H1 (cell line): ENCODE data around the gene CDK9. TPM values are rescaled to one million over a fixed set of nuclear protein-coding genes. Genes with fewer than 3 reads are reported as not detected.

Source experiments
- CTCF ChIA-PET: fragments of 300-600 bp; sonication (Branson Sonifier 250); formaldehyde crosslinking; loops from one replicate; lab custom pipeline; 2021; ENCODE audit not compliant: partially characterized antibody; lab: Charles Lee
- POLR2A ChIA-PET: fragments of 300-600 bp; sonication (Branson Sonifier 250); formaldehyde crosslinking; loops from one replicate; lab custom pipeline; 2021; ENCODE audit warnings: inconsistent platforms; ENCODE audit not compliant: partially characterized antibody; lab: Charles Lee
- DNase-seq, 2 experiments: peaks; one replicate each; pipeline versions ENCODE4 v3.0.0 to v3.0.0-alpha.2; 2010 to 2022; ENCODE audit warnings: low spot score in 2 of 2, low read depth in 1 of 2, mixed read lengths in 1 of 2
- FAIRE-seq: peaks from 2 replicates; lab custom pipeline; 2011; peaks lifted over from hg19 to GRCh38; lab: Jason Lieb, UNC
- H2AFZ ChIP-seq: 2 replicates; pipeline ENCODE4 v1.8.1; 2012; ENCODE audit warnings: low read length, inconsistent platforms
- H2AK5ac ChIP-seq: 2 replicates; pipeline ENCODE4 v1.6.1; 2013; ENCODE audit warnings: low read depth, low read length
- H2BK120ac ChIP-seq: replicated peaks from 2 replicates; pipeline ENCODE3; 2013; ENCODE audit warnings: low read depth, low read length, inconsistent platforms
- H2BK12ac ChIP-seq: 2 replicates; pipeline ENCODE4 v1.6.1; 2013; ENCODE audit warnings: low read depth, low read length
- H2BK15ac ChIP-seq: 2 replicates; pipeline ENCODE4 v1.6.1; 2013; ENCODE audit warnings: low read length
- H2BK20ac ChIP-seq: 2 replicates; pipeline ENCODE4 v1.6.1; 2013; ENCODE audit warnings: low read length
- H2BK5ac ChIP-seq: 2 replicates; pipeline ENCODE4 v1.6.1; 2013; ENCODE audit warnings: low read depth, low read length
- H3K14ac ChIP-seq: 2 replicates; pipeline ENCODE4 v1.6.1; 2013; ENCODE audit warnings: inconsistent platforms; ENCODE audit not compliant: insufficient read length
- H3K18ac ChIP-seq: 2 replicates; pipeline ENCODE4 v1.6.1; 2013; ENCODE audit warnings: low read length; ENCODE audit errors: extremely low read depth
- H3K23ac ChIP-seq: 2 replicates; pipeline ENCODE4 v1.6.1; 2013; ENCODE audit warnings: inconsistent platforms; ENCODE audit not compliant: insufficient read length
- H3K23me2 ChIP-seq: 2 replicates; pipeline ENCODE4 v1.6.1; 2013; ENCODE audit warnings: low read depth, low read length
- H3K27ac ChIP-seq: 2 replicates; pipeline ENCODE4 v1.6.1; 2011; ENCODE audit warnings: low read depth, low read length, inconsistent platforms
- H3K27me3 ChIP-seq, 4 experiments: replicated peaks in 1 of 4; 1 replicate in 1 of 4; 2 replicates in 3 of 4; pipeline versions ENCODE4 v1.6.1 to v1.8.1; 2011 to 2013; ENCODE audit warnings: low read length in 3 of 4, mild to moderate bottlenecking in 3 of 4, inconsistent platforms in 2 of 4, mixed read lengths in 2 of 4, moderate library complexity in 1 of 4; ENCODE audit not compliant: control insufficient read depth in 3 of 4, insufficient read depth in 3 of 4; ENCODE audit errors: extremely low read depth in 1 of 4
- H3K36me3 ChIP-seq, 4 experiments: 2 replicates each; pipeline versions ENCODE4 v1.6.1 to v1.8.1; 2011 to 2013; ENCODE audit warnings: mild to moderate bottlenecking in 4 of 4, low read length in 3 of 4, moderate library complexity in 2 of 4, control low read depth in 1 of 4, inconsistent platforms in 1 of 4; ENCODE audit not compliant: insufficient read depth in 4 of 4, control insufficient read depth in 2 of 4
- H3K4ac ChIP-seq: replicated peaks from 2 replicates; pipeline ENCODE3; 2013; ENCODE audit warnings: low read length, low read depth, mixed read lengths, inconsistent platforms; ENCODE audit not compliant: insufficient read length
- H3K4me1 ChIP-seq, 4 experiments: replicated peaks in 1 of 4; 1 replicate in 1 of 4; 2 replicates in 3 of 4; pipeline versions ENCODE4 v1.6.1 to v1.8.1; 2011 to 2013; ENCODE audit warnings: low read length in 3 of 4, inconsistent platforms in 2 of 4, mixed read lengths in 1 of 4; ENCODE audit not compliant: insufficient read depth in 4 of 4, control insufficient read depth in 3 of 4
- H3K4me2 ChIP-seq, 2 experiments: 2 replicates each; pipeline versions ENCODE4 v1.6.1 to v1.8.1; 2011 to 2013; ENCODE audit warnings: low read depth in 2 of 2, low read length in 2 of 2, control low read depth in 1 of 2, inconsistent platforms in 1 of 2, mild to moderate bottlenecking in 1 of 2; ENCODE audit not compliant: insufficient read depth in 1 of 2
- H3K4me3 ChIP-seq, 4 experiments: fragments of 200-600, 300-600 bp in 1 of 4; sonication (generic), shearing (Covaris generic), sonication (Bioruptor Twin) in 1 of 4; 2 replicates each; pipeline versions ENCODE4 v1.5.1 to v1.8.1; 2011 to 2016; ENCODE audit warnings: low read length in 4 of 4, low read depth in 3 of 4, control low read depth in 2 of 4, inconsistent platforms in 2 of 4, mild to moderate bottlenecking in 2 of 4, mixed read lengths in 1 of 4, moderate library complexity in 1 of 4; ENCODE audit not compliant: insufficient read depth in 2 of 4; ENCODE audit errors: extremely low read depth in 1 of 4
- H3K56ac ChIP-seq: replicated peaks from 2 replicates; pipeline ENCODE3; 2013; ENCODE audit warnings: low read depth, mild to moderate bottlenecking, mixed read lengths, low read length, inconsistent platforms; ENCODE audit not compliant: insufficient read length
- H3K79me1 ChIP-seq: 2 replicates; pipeline ENCODE4 v1.6.1; 2013; ENCODE audit warnings: low read depth, low read length, control low read depth
- H3K79me2 ChIP-seq, 2 experiments: 2 replicates each; pipeline versions ENCODE4 v1.6.1 to v1.8.1; 2012 to 2013; ENCODE audit warnings: low read length in 2 of 2, mild to moderate bottlenecking in 2 of 2, inconsistent platforms in 1 of 2; ENCODE audit not compliant: insufficient read depth in 2 of 2, control insufficient read depth in 1 of 2
- H3K9ac ChIP-seq, 4 experiments: replicated peaks in 1 of 4; 1 replicate in 1 of 4; 2 replicates in 3 of 4; pipeline versions ENCODE4 v1.6.1 to v1.8.1; 2011 to 2013; ENCODE audit warnings: low read depth in 3 of 4, low read length in 3 of 4, control low read depth in 2 of 4, mild to moderate bottlenecking in 2 of 4, moderate library complexity in 2 of 4, inconsistent platforms in 1 of 4; ENCODE audit errors: extremely low read depth in 1 of 4
- H3K9me3 ChIP-seq, 2 experiments: 2 replicates each; pipeline versions ENCODE4 v1.6.1 to v1.8.1; 2012 to 2013; ENCODE audit warnings: mild to moderate bottlenecking in 2 of 2, moderate library complexity in 2 of 2, control low read depth in 1 of 2, inconsistent platforms in 1 of 2, low read depth in 1 of 2, low read length in 1 of 2, mixed read lengths in 1 of 2; ENCODE audit not compliant: insufficient read depth in 2 of 2
- H4K20me1 ChIP-seq, 2 experiments: replicated peaks in 1 of 2; 2 replicates each; pipeline versions ENCODE3 to v1.8.1; 2011 to 2013; ENCODE audit warnings: inconsistent platforms in 2 of 2, low read length in 2 of 2, mild to moderate bottlenecking in 1 of 2; ENCODE audit not compliant: insufficient read depth in 2 of 2, control insufficient read depth in 1 of 2
- H4K5ac ChIP-seq: 2 replicates; pipeline ENCODE4 v1.6.1; 2013; ENCODE audit warnings: low read length, low read depth, mixed read lengths, inconsistent platforms; ENCODE audit not compliant: insufficient read length
- H4K8ac ChIP-seq: 2 replicates; pipeline ENCODE4 v1.8.0; 2013; ENCODE audit warnings: mild to moderate bottlenecking, moderate library complexity, low read length, inconsistent platforms; ENCODE audit not compliant: insufficient read depth; ENCODE audit errors: extremely low read depth
- H4K91ac ChIP-seq: replicated peaks from 2 replicates; pipeline ENCODE3; 2013; ENCODE audit warnings: low read length, mixed read lengths, inconsistent platforms; ENCODE audit not compliant: insufficient read length
- CBX8 ChIP-seq: fragments of 300-800, 300-1000 bp; sonication (generic); IDR thresholded peaks from 2 replicates; pipeline ENCODE4 v1.7.1; 2016; ENCODE audit warnings: low read depth, low read length, borderline replicate concordance
- NANOG ChIP-seq: IDR thresholded peaks from 2 replicates; pipeline ENCODE4 v1.6.1; 2011; ENCODE audit warnings: low read length, low read depth, mild to moderate bottlenecking, inconsistent platforms; ENCODE audit not compliant: insufficient read depth, poor library complexity, severe bottlenecking
- POLR2A ChIP-seq, 2 experiments: IDR thresholded peaks; 1 replicate in 1 of 2; 2 replicates in 1 of 2; pipeline ENCODE4 v1.6.1; 2011; ENCODE audit warnings: low read depth in 2 of 2, low read length in 2 of 2, mild to moderate bottlenecking in 2 of 2; ENCODE audit errors: control extremely low read depth in 1 of 2
- RFX5 ChIP-seq: IDR thresholded peaks from 2 replicates; pipeline ENCODE4 v1.6.1; 2011; ENCODE audit warnings: low read depth, low read length, improper control_type of control experiment, borderline replicate concordance
- WGBS, 2 experiments: shearing (Covaris generic) in 1 of 2; methylation state at CpG; one replicate each; pipeline versions ENCODE4 v1.1.6 to v1.1.7; 2013 to 2015; ENCODE audit warnings: low lambda C conversion rate in 2 of 2, mixed read lengths in 2 of 2, inconsistent platforms in 1 of 2, low coverage in 1 of 2, missing lambda C conversion rate in 1 of 2; ENCODE audit not compliant: insufficient replicate concordance in 2 of 2, insufficient coverage in 1 of 2, insufficient read length in 1 of 2; ENCODE audit errors: extremely low coverage in 1 of 2, missing lambda C conversion rate in 1 of 2; 5-methylcytosine and 5-hydroxymethylcytosine counted together
- polyA plus RNA-seq, 7 experiments: library from polyadenylated mRNA; depleted of rRNA in 3 of 7; stranded (reverse) in 5 of 7; unstranded in 2 of 7; fragments of >200 nt in 5 of 7; fragments of 200-250 nt in 2 of 7; gene quantifications; 1 replicate in 5 of 7; 2 replicates in 1 of 7; 4 replicates in 1 of 7; pipeline versions ENCODE4 v1.2.1 to v1.2.3, GENCODE V29; 2011 to 2013; ENCODE audit warnings: missing spikeins in 2 of 7, mixed read lengths in 2 of 7
- total RNA-seq: library from RNA; stranded (reverse); fragmentation: NEBNext Ultra II Directional; extraction: Animal tissue kit (Norgen Biotek cat#: 25700); gene quantifications from 2 replicates; pipeline ENCODE4 v1.2.1, GENCODE V29; 2021

CDK9 gene
- total and polyA plus RNA-seq, 2 of the 8 experiments (the other 6 are each of a cell fraction or from before 2014, with no cell fraction given), result 69.1 to 87.5 TPM

GRCh38 chr9:127769929-127770582 is 15.8 kb upstream of the CDK9 start:
- Histone ChIP-seq H2AFZ (no peak overlapping the region), H3K27me3 (no peaks in the 10 kb centered on the region), H3K79me2 (no peaks in the 10 kb centered on the region), H3K18ac (peak overlapping the region; percentile 65; the same call in 1 of the 2 replicates), H3K36me3 (no peaks in the 10 kb centered on the region), H3K4me1 (peaks cover 1 to 15% (median 8%) of the 10 kb centered on the region in 4 experiments), H2AK5ac (no peak overlapping the region), H2BK15ac (peak overlapping the region; percentile 88; the same call in 1 of the 2 replicates), H2BK20ac (peak overlapping the region; percentile 32; the same call in 1 of the 2 replicates), H4K91ac (no peak overlapping the region), H3K4me2 (peak overlapping the region in 1 of 2 experiments; percentile 58; a peak in 2 of 4 replicates), H3K4me3 (peak overlapping the region in 1 of 4 experiments; percentile 68; a peak in 2 of 8 replicates), H3K23me2 (no peaks in the 10 kb centered on the region; the same call in 1 of the 2 replicates), H3K9me3 (no peaks in the 10 kb centered on the region), H4K8ac (no peak overlapping the region), H4K5ac (no peak overlapping the region), H3K4ac (no peak overlapping the region), H4K20me1 (no peaks in the 10 kb centered on the region), H3K56ac (no peak overlapping the region), H3K9ac (no peak overlapping the region), H2BK120ac (no peak overlapping the region), H3K79me1 (no peaks in the 10 kb centered on the region), H3K27ac (no peak overlapping the region), H2BK5ac (0 out of 2 replicates have a peak overlapping the region, but pooled peaks have one; percentile 15), H2BK12ac (peak overlapping the region; percentile 52; the same call in 1 of the 2 replicates), H3K14ac (no peak overlapping the region), H3K23ac (no peak overlapping the region)
- CTCF ChIA-PET, result interaction anchor here (1.1 to 14.6 kb wide), 8 partner anchors 9 to 100 kb away, joined by 3 to 227 read pairs (median 6); partner anchors contain the start of genes CDK9, SH2D3C and TOR2A
- FAIRE-seq (no peak), DNase-seq (no peak)
- POLR2A ChIA-PET, result interaction anchor here (1.2 to 1.9 kb wide), 3 partner anchors 16 to 28 kb away, joined by 3 to 6 read pairs (median 4); no protein-coding TSS in a partner anchor
- 79% methylated on average over 4 of the region's 4 CpGs; no CpG with 5 or more reads in 1 of the 2 experiments for WGBS, 2 experiments
- TF ChIP-seq RFX5 (no peak), POLR2A (IDR thresholded peaks at IDR 0.05; ENCODE audit: control extremely low read depth in 1 of 2, low read depth in 2 of 2, low read length in 2 of 2) (no peak), NANOG (no peak), CBX8 (no peak)
